ENCODE results near the gene POLA1.

Gene POLA1

DNA sequence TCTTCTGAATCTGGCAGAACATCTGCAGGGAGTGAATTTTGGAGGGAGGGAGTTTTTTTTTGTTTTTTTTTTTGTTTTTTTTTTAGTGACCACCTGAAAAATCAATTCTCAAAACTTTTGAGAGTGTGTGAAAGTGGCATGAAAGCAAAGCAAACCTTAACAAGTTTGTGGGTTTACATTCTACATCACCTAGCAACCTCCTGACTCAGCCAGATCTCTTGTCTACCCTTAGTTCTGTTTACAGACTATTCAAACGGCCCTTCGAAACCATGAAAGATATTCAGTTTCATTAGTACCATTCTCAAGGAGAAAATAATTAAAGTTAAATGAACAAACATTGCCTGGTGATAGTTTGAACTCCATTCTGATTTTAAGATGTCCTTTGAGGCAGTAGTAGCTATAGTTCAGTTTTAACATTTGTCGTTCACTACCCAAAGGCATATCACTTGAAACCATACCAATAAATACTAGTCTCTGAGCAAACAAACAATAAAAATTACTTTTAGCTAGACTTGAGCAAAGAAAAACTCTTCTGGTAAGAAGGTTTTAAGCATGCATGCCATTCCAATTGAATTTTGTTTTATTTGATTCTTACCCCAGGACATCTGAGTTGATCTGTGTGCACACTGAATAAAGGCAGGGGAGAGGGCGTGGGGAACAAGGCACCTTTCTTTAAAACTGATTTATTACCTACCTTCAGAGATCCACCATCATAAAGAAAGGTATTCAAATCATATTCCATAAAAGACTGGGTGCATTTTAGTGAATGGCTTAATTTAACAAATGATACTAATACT lies 184.3 kb downstream of the POLA1 start:
- no peak for DNase-seq (ENCODE audit: low read depth in 2 of 2)

DNA sequence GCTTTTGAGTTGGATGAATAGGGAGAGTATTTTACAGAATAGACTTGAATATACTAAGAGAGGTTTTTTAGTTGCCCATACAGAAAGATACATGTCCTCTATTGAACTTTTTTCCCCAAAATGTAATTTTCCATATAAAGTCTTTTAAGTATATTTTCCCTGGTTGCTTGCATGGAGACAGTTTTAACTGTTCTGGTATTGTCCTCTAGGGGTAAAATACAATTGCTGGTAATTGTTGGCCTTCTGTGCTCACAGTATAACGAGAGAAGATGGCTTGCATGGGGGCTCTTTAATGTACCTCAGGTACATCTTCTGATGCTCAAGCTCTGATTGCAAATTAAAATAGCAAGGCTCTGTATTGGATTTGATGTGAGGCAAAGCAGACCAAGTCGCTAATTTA lies 186.0 kb downstream of the POLA1 start:
- DNase-seq (ENCODE audit: low read depth in 2 of 2), result no peak

DNA sequence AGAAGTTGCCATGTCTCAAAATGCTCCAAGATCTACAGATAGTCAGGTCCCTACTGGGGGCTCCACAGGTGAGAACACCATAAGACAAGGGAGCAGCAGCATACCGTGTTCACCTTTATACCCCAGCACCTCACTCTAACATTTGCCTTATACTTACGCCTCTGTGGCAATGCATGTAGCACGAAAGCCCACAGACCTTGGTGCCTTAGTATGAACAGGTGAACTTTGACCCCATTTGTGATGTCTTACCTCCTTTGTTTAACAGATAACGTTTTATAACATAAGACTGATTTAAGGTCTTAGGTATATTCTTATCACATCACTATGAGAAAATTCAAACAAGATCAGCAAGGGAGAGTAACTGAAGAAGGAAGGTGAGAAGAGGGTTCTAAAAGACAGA lies 193.2 kb downstream of the POLA1 start:
- no peak for DNase-seq (ENCODE audit: low read depth in 2 of 2)

DNA sequence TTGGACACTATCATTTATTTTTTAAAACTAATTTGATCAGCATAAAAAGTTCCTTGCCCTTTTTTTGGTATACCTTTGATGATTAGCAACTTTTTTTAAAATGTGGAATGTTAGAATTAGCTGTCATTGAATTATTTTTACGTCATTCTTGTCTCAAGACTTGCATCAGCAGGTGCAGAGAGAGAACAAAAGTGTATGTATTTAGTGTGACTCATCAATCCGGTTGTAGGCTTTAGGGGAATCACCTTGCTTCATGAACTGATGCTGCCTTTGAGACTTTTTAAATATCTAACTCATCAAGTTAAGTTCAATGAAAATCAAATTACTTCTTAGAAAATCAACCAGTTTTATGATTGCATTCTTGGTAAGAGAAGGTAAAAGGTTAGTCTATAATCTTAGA lies 197.0 kb downstream of the POLA1 start:
- no peak for DNase-seq (ENCODE audit: low read depth in 2 of 2)

DNA sequence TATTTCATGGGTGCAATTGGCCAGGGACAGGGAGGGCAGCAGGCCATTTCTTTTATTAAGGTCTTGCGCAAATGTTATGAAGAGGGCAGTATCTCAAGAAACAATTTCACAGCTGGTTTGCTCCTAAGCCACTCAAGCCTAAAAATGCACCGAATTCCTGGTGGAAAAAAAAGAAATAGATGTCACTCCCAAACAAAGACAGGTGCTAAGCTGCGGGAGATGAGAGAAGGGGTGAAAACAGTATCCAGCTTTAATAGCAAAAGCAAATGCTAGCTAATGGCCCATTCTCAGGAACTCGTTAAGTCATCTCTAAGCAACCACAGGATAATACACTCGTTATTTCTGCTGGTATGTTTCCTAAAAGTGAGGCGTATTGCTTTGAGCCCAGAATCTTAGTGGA lies 205.7 kb downstream of the POLA1 start:
- no peak for DNase-seq (ENCODE audit: low read depth in 2 of 2)

DNA sequence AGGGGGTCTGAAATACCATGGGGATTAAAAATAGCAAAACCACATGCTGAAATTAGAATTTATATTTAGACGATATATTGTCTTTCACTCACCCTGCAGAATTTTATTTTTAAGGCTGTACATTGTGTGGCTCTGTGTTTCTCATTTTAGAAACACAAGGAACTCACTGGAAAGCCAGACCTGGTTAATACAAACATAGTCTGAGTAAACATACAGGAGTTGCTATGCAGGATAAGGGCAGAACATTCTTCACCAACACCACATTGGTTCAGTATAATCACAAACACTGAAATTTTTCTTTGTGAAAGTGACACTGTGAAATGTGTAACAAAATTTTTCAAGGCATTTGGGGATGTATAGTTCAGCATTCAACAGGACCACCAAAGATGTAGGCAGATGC lies 206.5 kb downstream of the POLA1 start:
- no peak for DNase-seq (ENCODE audit: low read depth in 2 of 2)

DNA sequence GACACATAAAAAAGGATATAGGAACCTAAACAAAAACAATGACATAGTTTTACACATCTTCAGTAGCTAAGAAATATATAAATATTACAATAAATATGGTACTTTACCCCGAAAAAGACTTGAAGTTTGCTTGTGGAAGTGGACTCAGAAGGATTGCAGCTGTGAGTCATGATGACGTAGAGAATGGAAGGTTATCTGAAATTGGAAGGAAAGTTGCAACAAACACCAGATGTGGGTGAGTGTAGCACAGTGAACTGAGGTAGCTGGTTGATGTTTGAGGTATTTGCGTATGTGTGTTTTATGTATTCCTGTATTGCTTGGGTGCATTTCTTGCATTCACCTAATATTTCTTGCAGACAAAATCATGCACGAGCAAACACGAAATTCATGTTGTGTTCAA lies 209.1 kb downstream of the POLA1 start:
- DNase-seq (ENCODE audit: low read depth in 2 of 2), result peak; percentile 29 to 31

DNA sequence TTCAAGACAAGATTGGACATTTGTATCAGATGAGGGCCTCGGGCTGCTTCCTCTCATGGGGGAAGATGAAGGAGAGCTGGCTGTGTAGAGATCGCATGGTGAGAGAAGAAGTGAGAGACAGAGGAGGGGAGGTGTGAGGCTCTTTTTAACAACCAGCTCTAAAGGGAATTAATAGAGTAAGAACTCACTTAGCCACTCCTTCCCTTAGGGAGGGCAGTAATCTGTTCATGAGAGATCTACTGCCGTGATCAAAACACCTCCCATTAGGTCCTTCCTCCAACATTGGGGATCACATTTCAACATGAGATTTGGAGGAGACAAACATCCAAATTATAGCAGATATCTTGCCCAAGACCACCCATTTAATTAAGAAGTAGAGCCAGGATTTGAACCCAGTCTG lies 225.0 kb downstream of the POLA1 start:
- DNase-seq (ENCODE audit: low read depth in 2 of 2), result no peak

DNA sequence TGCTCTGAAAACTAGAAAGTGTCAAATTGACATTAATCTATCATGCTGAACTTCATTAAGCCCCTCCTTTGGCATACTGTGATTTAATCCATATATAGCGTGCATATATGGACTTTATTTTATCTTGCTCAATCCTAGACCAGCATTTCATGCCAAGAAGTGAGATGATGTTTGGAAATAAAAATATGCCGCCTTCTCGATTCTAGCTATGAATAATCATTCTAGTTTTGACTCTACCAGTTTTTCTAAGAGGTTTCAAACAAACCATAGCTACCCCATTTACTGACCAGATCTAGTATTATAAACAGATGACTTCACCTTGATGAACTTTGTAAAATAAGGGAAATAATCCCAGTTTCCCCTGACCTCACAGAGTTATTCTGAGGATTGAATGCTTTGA lies 227.1 kb downstream of the POLA1 start:
- no peak for DNase-seq (ENCODE audit: low read depth in 2 of 2)

DNA sequence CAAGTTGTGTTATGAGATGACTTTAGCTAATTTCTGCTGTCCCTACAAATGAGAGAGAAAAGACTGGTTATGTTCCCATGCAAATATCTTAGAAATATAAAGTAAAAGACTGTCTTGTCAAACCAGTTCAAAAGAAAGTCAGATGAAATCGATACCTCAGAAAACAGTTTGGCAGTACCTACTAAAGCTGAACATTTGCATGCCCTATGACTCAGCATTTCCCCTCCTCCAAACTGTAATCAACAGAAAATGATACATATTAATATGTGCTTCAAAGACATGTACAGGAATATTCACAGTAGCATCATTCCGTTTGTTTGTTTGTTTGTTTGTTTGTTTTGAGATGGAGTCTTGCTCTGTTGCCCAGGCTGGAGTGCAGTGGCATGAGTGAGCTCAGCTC lies 231.7 kb downstream of the POLA1 start:
- DNase-seq (ENCODE audit: low read depth in 2 of 2), result no peak

DNA sequence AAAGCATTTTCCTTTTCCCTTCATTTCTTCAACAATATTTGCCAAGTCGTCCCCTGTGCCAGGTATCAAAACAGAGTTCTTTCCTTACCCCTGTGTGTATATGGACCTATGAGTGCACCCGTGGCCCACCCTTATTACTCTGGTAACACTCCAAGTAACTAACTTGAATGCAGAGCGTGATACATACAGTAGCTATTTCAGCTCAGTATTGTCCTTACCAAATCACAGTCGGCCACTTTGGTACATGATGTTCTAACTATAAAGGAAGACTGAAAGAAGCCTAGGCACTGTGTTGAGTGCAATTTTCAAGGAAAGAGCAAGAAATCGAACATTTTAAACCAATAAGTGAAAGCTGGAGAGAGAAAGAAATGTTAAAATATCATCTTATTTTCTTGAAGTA lies 233.7 kb downstream of the POLA1 start:
- no peak for DNase-seq (ENCODE audit: low read depth in 2 of 2)

DNA sequence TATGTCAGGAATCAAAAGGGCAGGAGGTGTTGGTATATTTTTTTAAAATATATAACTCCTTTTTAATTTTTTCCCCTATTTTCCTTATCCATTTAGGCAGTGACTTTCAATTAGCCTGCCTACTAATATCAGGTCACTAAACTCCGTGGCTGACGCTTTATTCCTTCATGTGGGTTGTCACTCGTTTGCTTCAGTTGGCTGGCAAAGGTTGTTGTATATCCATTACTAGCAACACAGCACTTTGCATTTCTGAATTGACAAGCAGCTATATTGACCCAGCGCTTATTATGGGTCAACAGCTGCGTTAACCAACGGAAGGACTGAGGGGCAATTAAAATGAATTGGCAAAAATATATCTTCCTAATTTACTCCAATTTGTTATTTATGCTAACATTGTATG lies 234.4 kb downstream of the POLA1 start:
- DNase-seq (ENCODE audit: low read depth in 2 of 2), result no peak

DNA sequence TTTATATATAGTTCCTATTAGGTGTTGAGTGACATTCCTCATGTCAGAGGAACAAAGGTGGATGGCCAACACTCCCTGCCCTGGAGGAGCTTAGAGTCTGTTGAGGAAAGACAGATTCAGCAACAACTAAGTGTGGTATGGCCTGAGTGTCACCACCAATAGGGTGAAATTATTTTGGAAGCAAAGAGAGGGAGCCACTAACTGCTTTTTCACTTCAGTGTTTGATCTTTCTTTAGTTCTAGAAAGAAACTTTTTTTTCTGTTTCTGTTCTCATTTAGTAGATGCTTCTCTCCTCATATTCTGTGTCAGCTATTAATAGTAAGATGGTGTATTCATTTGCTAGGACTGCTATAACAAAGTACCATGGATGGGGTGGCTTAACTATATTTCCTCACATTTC lies 240.6 kb downstream of the POLA1 start:
- DNase-seq (ENCODE audit: low read depth in 2 of 2), result no peak

DNA sequence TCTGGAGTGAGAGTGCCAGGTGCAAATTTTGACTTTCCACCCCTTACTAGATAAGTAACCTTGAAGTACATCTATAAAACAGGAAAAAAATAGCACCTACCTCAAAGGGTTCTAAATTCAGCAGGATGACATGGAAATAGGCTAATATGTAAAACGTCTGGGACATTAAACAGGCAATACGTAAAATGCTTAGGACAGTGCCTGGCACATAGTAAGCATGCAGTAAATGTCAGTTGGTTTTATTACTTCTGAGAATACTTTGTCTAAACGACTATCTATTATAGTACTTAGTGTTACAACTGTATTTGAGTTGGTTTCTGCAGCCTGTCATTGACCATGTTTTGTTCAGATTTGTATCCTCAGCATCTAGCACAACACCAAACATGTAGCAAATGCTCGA lies 251.3 kb downstream of the POLA1 start:
- no peak for DNase-seq (ENCODE audit: low read depth in 2 of 2)

DNA sequence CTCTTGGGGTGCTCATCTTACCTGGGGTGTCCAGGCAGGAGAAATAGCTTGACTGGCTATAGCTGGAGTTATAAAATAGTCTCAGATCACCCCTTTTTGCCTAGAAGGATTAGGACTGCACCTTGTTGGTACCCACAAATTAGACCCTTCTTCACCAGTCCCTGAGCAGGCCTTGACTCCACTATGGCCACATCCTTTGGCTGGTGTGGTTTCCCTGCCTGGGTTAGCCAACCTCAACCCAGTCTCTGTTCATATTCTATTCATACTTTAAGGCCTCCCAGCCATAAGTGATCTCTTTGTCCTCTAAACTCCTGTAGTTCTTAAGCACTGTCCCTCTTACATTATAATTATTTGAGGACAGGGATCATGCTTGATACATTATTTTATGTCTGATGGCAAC lies 252.7 kb downstream of the POLA1 start:
- DNase-seq (ENCODE audit: low read depth in 2 of 2), result no peak

DNA sequence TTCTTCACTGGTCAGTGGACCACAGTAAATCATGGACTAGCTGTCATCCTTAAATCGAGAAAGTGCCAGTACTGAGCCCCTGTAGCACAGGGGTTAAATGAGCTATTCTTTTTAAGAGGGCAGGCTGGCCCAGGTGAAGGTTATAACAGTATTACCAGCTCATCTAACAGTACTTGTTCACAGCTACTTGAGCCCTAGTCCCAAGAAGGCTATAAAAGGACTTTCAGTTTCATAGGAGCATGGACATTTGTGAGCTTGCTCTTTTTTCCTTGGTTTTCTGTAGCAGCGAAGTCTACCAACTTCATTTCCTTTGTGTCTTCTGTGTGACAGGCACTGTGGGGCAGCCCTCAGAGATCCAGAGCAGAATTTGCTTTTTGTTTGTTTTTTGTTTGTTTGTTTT lies 261.0 kb downstream of the POLA1 start:
- no peak for DNase-seq (ENCODE audit: low read depth in 2 of 2)

DNA sequence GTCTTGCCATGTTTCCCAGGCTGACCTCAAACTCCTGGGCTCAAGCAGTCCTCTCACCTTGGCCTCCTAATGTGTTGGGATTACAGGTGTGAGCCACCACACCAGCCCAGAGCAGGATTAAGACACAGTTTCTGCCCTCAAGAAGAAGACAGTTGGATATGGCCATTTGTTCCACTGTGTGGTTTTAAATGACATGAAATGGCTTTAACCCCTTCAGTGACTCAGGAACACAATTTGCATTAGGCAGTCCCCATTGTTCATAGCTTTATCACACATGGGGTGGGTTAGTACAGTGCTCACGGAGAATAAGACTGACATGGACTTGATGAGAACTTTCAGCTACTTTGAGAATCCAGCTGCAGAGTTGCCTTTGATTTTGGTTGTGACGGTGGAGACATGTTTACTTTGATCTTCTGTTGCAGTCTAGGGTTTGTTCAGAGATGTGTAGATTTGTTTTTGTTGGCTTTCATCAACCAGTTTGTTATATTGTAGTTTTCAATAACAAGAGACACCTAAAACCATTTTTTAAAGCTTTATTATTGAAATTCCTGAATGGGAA lies 261.7 kb downstream of the POLA1 start:
- DNase-seq (ENCODE audit: low read depth in 2 of 2), result no peak

DNA sequence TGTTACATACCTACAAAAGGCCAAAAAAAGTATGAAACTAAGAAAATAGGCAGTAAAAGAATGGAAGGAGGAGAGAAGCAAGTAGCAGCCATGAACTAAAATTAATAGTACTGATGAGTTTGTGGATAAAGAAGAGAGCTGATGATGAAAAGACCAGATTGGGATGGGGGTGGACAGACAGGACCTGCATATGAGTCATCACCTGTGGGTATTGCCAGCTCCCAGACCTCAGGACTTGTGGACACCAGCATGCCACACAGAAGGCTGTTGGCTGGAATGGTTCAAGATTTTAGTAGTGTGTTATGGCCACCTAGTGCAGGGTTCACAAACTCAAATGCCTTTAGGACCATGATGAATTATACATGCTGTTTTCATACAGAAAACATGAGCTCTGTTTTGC lies 263.1 kb downstream of the POLA1 start:
- no peak for DNase-seq (ENCODE audit: low read depth in 2 of 2)

DNA sequence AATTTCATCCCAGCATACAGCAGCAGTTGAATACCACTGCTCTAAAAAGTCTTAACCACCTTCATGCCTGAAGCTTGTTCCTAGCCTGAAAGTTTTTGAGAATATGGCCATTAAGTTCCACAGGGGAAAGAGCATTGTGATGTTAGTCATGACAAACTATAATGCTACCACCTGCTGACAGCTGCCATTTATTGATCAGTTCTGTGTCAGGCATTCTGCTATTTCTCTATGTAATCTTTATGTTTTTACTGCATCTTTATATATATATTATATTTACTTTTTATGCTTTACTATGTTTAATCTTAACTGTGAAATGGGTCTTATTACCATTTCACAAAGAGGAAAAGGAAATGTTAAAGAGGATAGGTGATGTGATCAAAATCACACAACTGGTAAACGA lies 268.1 kb downstream of the POLA1 start:
- no peak for DNase-seq (ENCODE audit: low read depth in 2 of 2)

DNA sequence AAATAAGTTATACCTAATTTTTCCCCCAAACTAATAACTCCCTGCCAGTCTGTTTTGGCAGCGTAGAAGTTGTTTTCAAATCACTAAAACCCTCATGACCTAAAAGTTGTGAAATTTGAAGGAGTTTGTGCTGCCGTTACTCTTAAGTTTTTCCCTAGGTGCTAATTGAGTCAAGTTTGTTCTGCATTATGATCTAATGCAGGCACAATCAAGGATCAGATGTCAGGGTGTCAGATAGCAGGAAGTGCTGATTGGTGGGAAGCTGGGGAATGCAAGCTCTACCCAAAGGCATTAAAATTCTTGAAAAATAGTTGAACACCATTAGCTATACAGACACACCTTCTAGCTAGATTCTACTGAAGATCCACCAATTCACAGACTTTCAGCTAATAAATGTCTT lies 270.1 kb downstream of the POLA1 start:
- peak in 1 of 2 experiments; percentile 7 for DNase-seq (ENCODE audit: low read depth in 2 of 2)

DNA sequence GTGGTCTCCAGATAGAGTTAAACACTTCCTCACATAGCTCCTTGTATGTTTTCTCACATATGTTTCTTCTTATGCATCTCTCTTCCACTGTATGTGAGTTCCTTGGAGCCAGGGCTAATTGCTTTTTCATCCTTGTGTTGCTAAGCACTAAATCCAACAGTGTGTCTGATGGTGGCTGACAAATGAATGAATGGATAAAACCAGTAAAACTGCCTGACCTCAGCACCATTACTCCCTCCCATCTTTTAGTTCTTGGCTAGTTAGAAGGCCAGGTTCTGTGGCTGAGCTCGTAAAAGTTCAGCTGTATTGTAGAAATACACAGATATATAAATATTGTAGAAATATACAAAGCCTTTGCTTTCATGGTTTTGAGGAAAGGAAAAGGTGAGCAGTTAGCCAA lies 271.7 kb downstream of the POLA1 start:
- DNase-seq (ENCODE audit: low read depth in 2 of 2), result no peak

DNA sequence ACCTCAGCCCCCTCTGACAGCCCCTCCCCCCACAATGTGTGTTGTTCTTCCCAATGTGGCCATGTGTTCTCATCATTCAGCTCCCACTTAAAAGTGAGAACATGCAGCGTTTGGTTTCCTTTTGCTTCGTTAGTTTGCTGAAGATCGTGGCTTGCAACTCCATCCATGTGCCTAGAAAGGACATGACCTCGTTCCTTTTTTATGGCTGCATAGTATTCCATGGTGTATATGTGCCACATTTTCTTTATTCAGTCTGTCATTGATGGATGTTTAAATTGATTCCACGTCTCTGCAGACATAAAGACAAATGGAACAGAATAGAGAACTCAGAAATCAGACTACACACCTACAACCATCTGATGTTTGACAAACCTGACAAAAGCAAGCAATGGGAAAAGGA lies 276.1 kb downstream of the POLA1 start:
- no peak for DNase-seq (ENCODE audit: low read depth in 2 of 2)

DNA sequence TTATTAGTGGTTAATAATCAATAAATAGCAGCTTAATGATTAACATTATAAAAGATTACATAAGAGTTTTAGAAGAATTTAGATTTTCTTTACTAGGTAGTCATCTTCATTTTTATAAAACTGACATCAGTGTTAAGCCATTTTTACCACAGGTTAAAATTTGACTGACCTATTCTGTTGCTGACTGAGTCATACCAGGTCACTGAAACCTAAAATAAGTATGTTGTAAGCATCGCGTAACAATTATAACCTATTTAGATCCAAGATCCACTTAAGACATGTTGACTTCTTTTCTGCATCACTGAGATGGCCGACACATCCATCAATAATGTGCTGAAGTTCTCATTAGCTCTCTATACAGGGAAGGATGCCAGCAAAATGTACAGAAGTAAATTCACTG lies 285.4 kb downstream of the POLA1 start:
- DNase-seq (ENCODE audit: low read depth in 2 of 2), result peak in 1 of 2 experiments; percentile 1

DNA sequence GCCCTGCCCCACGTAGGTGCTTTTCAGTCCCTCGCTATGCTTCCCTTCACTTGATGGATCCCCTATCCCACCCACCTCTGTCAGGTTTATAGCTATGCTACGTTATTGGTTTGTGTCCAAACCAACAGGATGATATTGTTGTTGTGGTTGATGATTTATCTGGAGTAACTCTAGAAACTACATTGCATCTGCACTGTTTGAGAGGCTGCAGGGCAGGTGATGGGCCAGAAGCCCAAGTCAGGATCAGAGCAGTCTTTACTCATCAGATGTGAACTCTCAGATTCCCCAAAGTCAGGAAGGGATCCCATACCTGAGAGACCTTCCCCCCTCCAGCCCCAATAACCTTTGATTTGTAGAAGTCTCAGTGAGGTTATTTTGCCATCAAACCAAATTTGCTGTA lies 287.3 kb downstream of the POLA1 start:
- DNase-seq (ENCODE audit: low read depth in 2 of 2), result no peak
